GM19239 (cell line): ENCODE data around the gene ZNF221.
A peak's percentile ranks its signal among the peaks of the same experiment; 100 is the strongest.
"Not testable (repeated sequence)": the region's sequence is repeated elsewhere in the genome, so short reads cannot be mapped to it uniquely, and the experiment has no call there.

Experiments used
- DNase-seq: peaks from one replicate; pipeline ENCODE4 v3.0.0; 2011; ENCODE audit warnings: low spot score; ENCODE audit not compliant: insufficient read length
- FAIRE-seq: peaks from 2 replicates; lab custom pipeline; 2011; peaks lifted over from hg19 to GRCh38; lab: Jason Lieb, UNC

ZNF221 gene

GRCh38 chr19:43950834-43951645, at the start of gene ZNF221:
Gene ZNF221 (plus strand): TSS chr19:43951228. CDS start chr19:43962727, 11,499 bp downstream.
- FAIRE-seq (peak; percentile 99), DNase-seq (peak; percentile 71)

GRCh38 chr19:43901395-43902390, 49.3 kb upstream of the ZNF221 start:
- FAIRE-seq = peak; percentile 83
- DNase-seq = peak; percentile 59

- DNase-seq = no peak
- FAIRE-seq = no peak
These were observed 48.6 kb upstream of the ZNF221 start for GRCh38 chr19:43902399-43902798.

- no peak for FAIRE-seq
- no peak for DNase-seq
These were observed 45.1 kb upstream of the ZNF221 start for GRCh38 chr19:43905897-43906296.

- FAIRE-seq (no peak), DNase-seq (no peak)
These were observed 44.3 kb upstream of the ZNF221 start for GRCh38 chr19:43906774-43907173.

GRCh38 chr19:43908659-43909058, 42.4 kb upstream of the ZNF221 start:
- FAIRE-seq = no peak
- no peak for DNase-seq

GRCh38 chr19:43910884-43911283, 40.1 kb upstream of the ZNF221 start:
- FAIRE-seq = no peak
- DNase-seq = no peak

GRCh38 chr19:43913383-43913782, 37.6 kb upstream of the ZNF221 start:
- FAIRE-seq = no peak
- no peak for DNase-seq

GRCh38 chr19:43914051-43914450, 37.0 kb upstream of the ZNF221 start:
- FAIRE-seq = no peak
- no peak for DNase-seq

- no peak for DNase-seq
- FAIRE-seq = no peak
These were observed 27.2 kb upstream of the ZNF221 start for GRCh38 chr19:43923875-43924274.

GRCh38 chr19:43928820-43929219, 22.2 kb upstream of the ZNF221 start:
- FAIRE-seq (no peak), DNase-seq (no peak)

- FAIRE-seq (peak; percentile 45), DNase-seq (no peak)
These were observed 16.7 kb upstream of the ZNF221 start for GRCh38 chr19:43934055-43934984.

- peak; percentile 88 for FAIRE-seq
These were observed 15.9 kb upstream of the ZNF221 start, which contains the start of gene ZNF45 for GRCh38 chr19:43934985-43935708. Gene ZNF45 (minus strand): TSS chr19:43935282. CDS start chr19:43922185, 13,097 bp downstream.

GRCh38 chr19:43936188-43936587, 14.8 kb upstream of the ZNF221 start:
- DNase-seq (no peak), FAIRE-seq (peak; percentile 4)

More at GRCh38 chr19:43934985-43935708, 15.9 kb upstream of the ZNF221 start, which contains the start of gene ZNF45:
- peak; percentile 79 for DNase-seq

- no peak for FAIRE-seq
- no peak for DNase-seq
These were observed 11.3 kb upstream of the ZNF221 start for GRCh38 chr19:43939557-43940260.

- FAIRE-seq = no peak
These were observed 10.3 kb upstream of the ZNF221 start for GRCh38 chr19:43940719-43941118.

GRCh38 chr19:43941209-43941608, 9.8 kb upstream of the ZNF221 start:
- FAIRE-seq (no peak), DNase-seq (no peak)

More at GRCh38 chr19:43940719-43941118, 10.3 kb upstream of the ZNF221 start:
- DNase-seq = no peak

GRCh38 chr19:43947412-43947811, 3.6 kb upstream of the ZNF221 start:
- FAIRE-seq, DNase-seq: not testable (repeated sequence)
